Urinary bladder (tissue), 4 donors: ENCODE measurements around the gene CTDSP2. TPM values are rescaled to one million over a fixed set of nuclear protein-coding genes. Genes with fewer than 3 reads are reported as not detected.

Experiments
- DNase-seq: peaks from one replicate; pipeline ENCODE4 v3.0.0-alpha.2; 2015; ENCODE audit errors: extremely low spot score
- H3K27ac ChIP-seq: one replicate; pipeline ENCODE4 v1.5.1; 2013; ENCODE audit warnings: low read depth, mild to moderate bottlenecking, moderate library complexity
- H3K36me3 ChIP-seq: one replicate; pipeline ENCODE4 v1.6.1; 2013; ENCODE audit warnings: mild to moderate bottlenecking, moderate library complexity; ENCODE audit not compliant: insufficient read depth
- H3K4me1 ChIP-seq: one replicate; pipeline ENCODE4 v1.6.1; 2013; ENCODE audit warnings: mild to moderate bottlenecking, moderate library complexity; ENCODE audit not compliant: insufficient read depth
- H3K4me3 ChIP-seq: one replicate; pipeline ENCODE4 v1.5.1; 2013; ENCODE audit warnings: low read depth, low read length
- WGBS: extraction: QIAGEN DNeasy Blood & Tissue Kit; methylation state at CpG from one replicate; pipeline ENCODE4 v1.1.7; 2013; 5-methylcytosine and 5-hydroxymethylcytosine counted together
- polyA plus RNA-seq: library from polyadenylated mRNA; stranded (reverse); fragments of 200-250 nt; gene quantifications from one replicate; pipeline ENCODE4 v1.2.3, GENCODE V29; 2013
- total RNA-seq: library from RNA; depleted of rRNA; stranded (reverse); fragments of >200 nt; gene quantifications from one replicate; pipeline ENCODE4 v1.2.3, GENCODE V29; 2014
- donor health status: healthy with polysubstance abuse.
- donor health status: healthy.

CTDSP2 gene
- total and polyA plus RNA-seq, 2 donors, result 80.2 to 145 TPM

- DNase-seq, result no peak
- Histone ChIP-seq H3K4me3 (no peak overlapping the region), H3K4me1 (no peaks in the 10 kb centered on the region), H3K27ac (no peak overlapping the region), H3K36me3 (peaks cover 2% of the 10 kb centered on the region)
- whole genome bisulfite sequencing, result 97% methylated on average over 3 of the region's 3 CpGs
Measured at GRCh38 chr12:57800965-57801364, 45.6 kb downstream of the CTDSP2 start.

GRCh38 chr12:57797933-57798332, 48.6 kb downstream of the CTDSP2 start:
- no peak for DNase-seq
- WGBS, result 97% methylated on average over 1 of the region's 1 CpG
- no peak overlapping the region for H3K4me3 ChIP-seq
- no peaks in the 10 kb centered on the region for H3K4me1 ChIP-seq
- peaks cover 2% of the 10 kb centered on the region for H3K36me3 ChIP-seq
- H3K27ac ChIP-seq, result no peak overlapping the region

- Histone ChIP-seq H3K4me1 (no peaks in the 10 kb centered on the region), H3K27ac (no peak overlapping the region), H3K36me3 (peaks cover 2% of the 10 kb centered on the region), H3K4me3 (no peak overlapping the region)
- WGBS, result 97% methylated on average over 1 of the region's 1 CpG
- DNase-seq, result no peak
Measured at GRCh38 chr12:57796996-57797395, 49.5 kb downstream of the CTDSP2 start.

GRCh38 chr12:57795354-57795753, 51.2 kb downstream of the CTDSP2 start:
- Histone ChIP-seq H3K27ac (no peak overlapping the region), H3K36me3 (peaks cover 2% of the 10 kb centered on the region), H3K4me3 (no peak overlapping the region), H3K4me1 (no peaks in the 10 kb centered on the region)
- WGBS, result 93% methylated on average over 6 of the region's 6 CpGs
- no peak for DNase-seq

GRCh38 chr12:57793920-57794319, 52.6 kb downstream of the CTDSP2 start:
- DNase-seq, result no peak
- Histone ChIP-seq H3K4me3 (no peak overlapping the region), H3K4me1 (no peaks in the 10 kb centered on the region), H3K36me3 (peaks cover 2% of the 10 kb centered on the region), H3K27ac (no peak overlapping the region)
- WGBS, result 52% methylated on average over 1 of the region's 1 CpG

- no peak for DNase-seq
- 91% methylated on average over 11 of the region's 11 CpGs for WGBS
- no peak overlapping the region for H3K4me3 ChIP-seq
Measured at GRCh38 chr12:57783861-57784260, 62.7 kb downstream of the CTDSP2 start.

GRCh38 chr12:57783466-57783801, 63.1 kb downstream of the CTDSP2 start:
- WGBS, result 85% methylated on average over 12 of the region's 12 CpGs
- H3K36me3 ChIP-seq, result peaks cover 5% of the 10 kb centered on the region

More at GRCh38 chr12:57783861-57784260, 62.7 kb downstream of the CTDSP2 start:
- Histone ChIP-seq H3K27ac (no peak overlapping the region), H3K36me3 (peaks cover 5% of the 10 kb centered on the region), H3K4me1 (no peaks in the 10 kb centered on the region)

GRCh38 chr12:57782608-57783465, 63.7 kb downstream of the CTDSP2 start, which contains the start of gene TSFM:
TSFM (plus strand) TSS chr12:57782787; CDS start chr12:57782802, 15 bp downstream.
- DNase-seq, result peak; percentile 89
- H3K36me3 ChIP-seq, result peaks cover 5% of the 10 kb centered on the region
- H3K4me3 ChIP-seq, result peak within 1 kb of the TSS; percentile 72
- H3K4me1 ChIP-seq, result no peaks in the 10 kb centered on the region
- H3K27ac ChIP-seq, result peak within 1 kb of the TSS; percentile 54
- under 1% methylated on average over 45 of the region's 45 CpGs for WGBS

More at GRCh38 chr12:57783466-57783801, 63.1 kb downstream of the CTDSP2 start:
- no peak overlapping the region for H3K27ac ChIP-seq
- peak overlapping the region; percentile 72 for H3K4me3 ChIP-seq
- no peak for DNase-seq
- no peaks in the 10 kb centered on the region for H3K4me1 ChIP-seq

- no peak for DNase-seq
- peaks cover 5% of the 10 kb centered on the region for H3K36me3 ChIP-seq
- H3K4me1 ChIP-seq, result no peaks in the 10 kb centered on the region
- H3K4me3 ChIP-seq, result no peak overlapping the region
- 22% methylated on average over 4 of the region's 4 CpGs for WGBS
- H3K27ac ChIP-seq, result no peak overlapping the region
Measured at GRCh38 chr12:57782243-57782607, 64.3 kb downstream of the CTDSP2 start.

GRCh38 chr12:57781801-57782200, 64.7 kb downstream of the CTDSP2 start:
- H3K4me1 ChIP-seq, result no peaks in the 10 kb centered on the region
- H3K27ac ChIP-seq, result no peak overlapping the region
- DNase-seq, result no peak
- WGBS, result 69% methylated on average over 2 of the region's 2 CpGs
- H3K36me3 ChIP-seq, result peaks cover 5% of the 10 kb centered on the region
- no peak overlapping the region for H3K4me3 ChIP-seq

GRCh38 chr12:57781244-57781643, 65.3 kb downstream of the CTDSP2 start:
- H3K36me3 ChIP-seq, result peaks cover 3% of the 10 kb centered on the region
- no peak overlapping the region for H3K4me3 ChIP-seq
- no peaks in the 10 kb centered on the region for H3K4me1 ChIP-seq
- no peak for DNase-seq
- H3K27ac ChIP-seq, result no peak overlapping the region
- 94% methylated on average over 3 of the region's 3 CpGs for WGBS

- Histone ChIP-seq H3K36me3 (no peaks in the 10 kb centered on the region), H3K4me3 (no peak overlapping the region), H3K27ac (no peak overlapping the region), H3K4me1 (no peaks in the 10 kb centered on the region)
- 91% methylated on average over 4 of the region's 4 CpGs for WGBS
- DNase-seq, result no peak
Measured at GRCh38 chr12:57780284-57780897, 66.1 kb downstream of the CTDSP2 start.

- Histone ChIP-seq H3K4me3 (no peak overlapping the region), H3K27ac (no peak overlapping the region), H3K4me1 (no peaks in the 10 kb centered on the region), H3K36me3 (no peaks in the 10 kb centered on the region)
- WGBS, result 64% methylated on average over 1 of the region's 1 CpG
- no peak for DNase-seq
Measured at GRCh38 chr12:57779736-57780135, 66.8 kb downstream of the CTDSP2 start.

- Histone ChIP-seq H3K4me3 (no peak overlapping the region), H3K27ac (no peak overlapping the region), H3K36me3 (no peaks in the 10 kb centered on the region), H3K4me1 (no peaks in the 10 kb centered on the region)
- 94% methylated on average over 7 of the region's 7 CpGs for WGBS
- no peak for DNase-seq
Measured at GRCh38 chr12:57777911-57778310, 68.6 kb downstream of the CTDSP2 start.
